ENCODE measurements around the gene MZB1. TPM values are rescaled to one million over a fixed set of nuclear protein-coding genes. Genes with fewer than 3 reads are reported as not detected.
A peak's percentile ranks its signal among the peaks of the same experiment; 100 is the strongest.

Gene MZB1
- total and polyA plus RNA-seq, 2 of the 8 experiments (the other 6 are each of a cell fraction or from before 2014, with no cell fraction given): 0.39 to 0.47 TPM

GRCh38 chr5:139378101-139378825, 11.4 kb downstream of the MZB1 start:
- no peak for FAIRE-seq
- Histone ChIP-seq H3K56ac (replicated peaks; ENCODE audit: insufficient read length, low read depth, low read length) (no peak overlapping the region), H3K4ac (replicated peaks; ENCODE audit: insufficient read length, low read depth, low read length) (peak overlapping the region; percentile 49), H3K18ac (ENCODE audit: extremely low read depth, low read length) (no peak overlapping the region), H4K91ac (replicated peaks; ENCODE audit: insufficient read length, low read length) (no peak overlapping the region), H4K20me1 (replicated peaks in 1 of 2; ENCODE audit: control insufficient read depth in 1 of 2, insufficient read depth in 2 of 2, low read length in 2 of 2) (peaks cover 0 to 5% of the 10 kb centered on the region in 2 experiments), H2AFZ (ENCODE audit: low read length) (no peak overlapping the region), H3K23me2 (ENCODE audit: low read depth, low read length) (no peaks in the 10 kb centered on the region), H2BK120ac (replicated peaks; ENCODE audit: low read depth, low read length) (no peak overlapping the region), H2BK12ac (ENCODE audit: low read depth, low read length) (no peak overlapping the region), H3K27ac (ENCODE audit: low read depth, low read length) (0 out of 2 replicates have a peak overlapping the region, but pooled peaks have one; percentile 5), H3K27me3 (replicated peaks in 1 of 4; ENCODE audit: control insufficient read depth in 3 of 4, extremely low read depth in 1 of 4, insufficient read depth in 3 of 4, low read length in 3 of 4) (no peaks in the 10 kb centered on the region), H3K9me3 (ENCODE audit: insufficient read depth in 2 of 2, low read depth in 1 of 2, low read length in 1 of 2) (no peaks in the 10 kb centered on the region), H3K4me3 (ENCODE audit: extremely low read depth in 1 of 4, insufficient read depth in 2 of 4, low read depth in 3 of 4, low read length in 4 of 4) (no peak overlapping the region), H3K79me2 (ENCODE audit: control insufficient read depth in 1 of 2, insufficient read depth in 2 of 2, low read length in 2 of 2) (no peaks in the 10 kb centered on the region), H4K5ac (ENCODE audit: insufficient read length, low read depth, low read length) (no peak overlapping the region), H2BK20ac (ENCODE audit: low read length) (no peak overlapping the region), H3K4me1 (replicated peaks in 1 of 4; ENCODE audit: control insufficient read depth in 3 of 4, insufficient read depth in 4 of 4, low read length in 3 of 4) (peaks cover 0 to 11% (median 0%) of the 10 kb centered on the region in 4 experiments; a peak in 2 of 7 replicates), H3K4me2 (ENCODE audit: insufficient read depth in 1 of 2, low read depth in 2 of 2, low read length in 2 of 2) (no peak overlapping the region), H3K14ac (ENCODE audit: insufficient read length) (no peak overlapping the region), H4K8ac (ENCODE audit: extremely low read depth, insufficient read depth, low read length) (peak overlapping the region; percentile 74), H3K36me3 (ENCODE audit: control insufficient read depth in 2 of 4, insufficient read depth in 4 of 4, low read length in 3 of 4) (no peaks in the 10 kb centered on the region), H3K23ac (ENCODE audit: insufficient read length) (no peak overlapping the region), H2BK5ac (ENCODE audit: low read depth, low read length) (peak overlapping the region; percentile 49; the same call in 1 of the 2 replicates), H3K9ac (replicated peaks in 1 of 4; ENCODE audit: extremely low read depth in 1 of 4, low read depth in 3 of 4, low read length in 3 of 4) (no peak overlapping the region), H2AK5ac (ENCODE audit: low read depth, low read length) (peak overlapping the region; percentile 86; the same call in 1 of the 2 replicates), H3K79me1 (ENCODE audit: low read depth, low read length) (peaks cover 2% of the 10 kb centered on the region; the same call in 1 of the 2 replicates), H2BK15ac (ENCODE audit: low read length) (no peak overlapping the region)
- ChIA-PET POLR2A (ENCODE audit: partially characterized antibody) (interaction anchor here (0.8 to 3.9 kb wide), 12 partner anchors 10 to 92 kb away, joined by 3 to 13 read pairs (median 4); partner anchors contain the start of gene PAIP2), CTCF (ENCODE audit: partially characterized antibody) (interaction anchor here (0.5 to 3.6 kb wide), 5 partner anchors 10 to 828 kb away, joined by 3 to 14 read pairs (median 3); no protein-coding TSS in a partner anchor)
- no peak for TF ChIP-seq EZH2 (IDR thresholded peaks at IDR 0.05; ENCODE audit: low read depth, low read length, severe bottlenecking)
- DNase-seq (ENCODE audit: low read depth in 1 of 2, low spot score in 2 of 2): no peak
- 90% methylated on average over 39 of the region's 47 CpGs; no CpG with 5 or more reads in 1 of the 2 experiments for WGBS, 2 experiments (ENCODE audit: extremely low coverage in 1 of 2, insufficient coverage in 1 of 2, insufficient read length in 1 of 2, insufficient replicate concordance in 2 of 2, low coverage in 1 of 2, low lambda C conversion rate in 2 of 2, missing lambda C conversion rate in 1 of 2)
